CD8-positive, alpha-beta memory T cell (primary cell): ENCODE results near the gene RMI1. TPM values are rescaled to one million over a fixed set of nuclear protein-coding genes. Genes with fewer than 3 reads are reported as not detected.
"Not testable (repeated sequence)": the region's sequence is repeated elsewhere in the genome, so short reads cannot be mapped to it uniquely, and the experiment has no call there.

ENCODE experiments used
- CTCF ChIA-PET: fragments of 350-600 bp; sonication (Branson Sonifier 250); formaldehyde crosslinking; loops from one replicate; lab custom pipeline; 2021; ENCODE audit warnings: antibody characterized with exemption; lab: Charles Lee
- POLR2A ChIA-PET: fragments of 350-600 bp; sonication (Branson Sonifier 250); formaldehyde crosslinking; loops from one replicate; lab custom pipeline; 2021; ENCODE audit warnings: antibody characterized with exemption; lab: Charles Lee
- DNase-seq, 5 donors: peaks; one replicate each; pipeline versions ENCODE4 v3.0.0 to v3.0.0-alpha.2; 2020 to 2022; ENCODE audit warnings: mixed read lengths in 1 of 5
- H3K27ac ChIP-seq: one replicate; pipeline ENCODE4 v1.7.0; 2013; ENCODE audit warnings: low read depth, mild to moderate bottlenecking, low read length, moderate library complexity
- H3K27me3 ChIP-seq: 2 replicates; pipeline ENCODE4 v1.7.0; 2013; ENCODE audit warnings: low read length, mild to moderate bottlenecking; ENCODE audit not compliant: insufficient read depth, poor library complexity, severe bottlenecking
- H3K36me3 ChIP-seq: 2 replicates; pipeline ENCODE4 v1.7.0; 2013; ENCODE audit warnings: mild to moderate bottlenecking, low read length, moderate library complexity; ENCODE audit not compliant: insufficient read depth
- H3K4me1 ChIP-seq: 2 replicates; pipeline ENCODE4 v1.7.0; 2013; ENCODE audit warnings: mild to moderate bottlenecking, low read length, moderate library complexity; ENCODE audit not compliant: insufficient read depth
- H3K4me3 ChIP-seq: 2 replicates; pipeline ENCODE4 v1.7.0; 2013; ENCODE audit warnings: mild to moderate bottlenecking, low read length
- H3K9me3 ChIP-seq: 2 replicates; pipeline ENCODE4 v1.7.0; 2013; ENCODE audit warnings: mild to moderate bottlenecking, low read length
- H3K27ac Mint-ChIP-seq, 8 donors: one replicate each; pipeline ENCODE4 v1.8.0; 2020 to 2021; ENCODE audit warnings: mixed read lengths in 8 of 8, mild to moderate bottlenecking in 6 of 8, inconsistent platforms in 3 of 8, moderate library complexity in 3 of 8
- H3K27me3 Mint-ChIP-seq, 2 donors: one replicate each; pipeline ENCODE4 v1.8.0; 2020 to 2021; ENCODE audit warnings: mixed read lengths in 2 of 2, mild to moderate bottlenecking in 1 of 2, moderate library complexity in 1 of 2
- H3K36me3 Mint-ChIP-seq, 3 donors: one replicate each; pipeline ENCODE4 v1.8.0; 2020 to 2021; ENCODE audit warnings: mixed read lengths in 3 of 3, inconsistent platforms in 1 of 3, mild to moderate bottlenecking in 1 of 3
- H3K4me1 Mint-ChIP-seq, 3 donors: one replicate each; pipeline ENCODE4 v1.8.0; 2020 to 2021; ENCODE audit warnings: mixed read lengths in 3 of 3, inconsistent platforms in 1 of 3, mild to moderate bottlenecking in 1 of 3
- H3K4me3 Mint-ChIP-seq, 7 donors: one replicate each; pipeline ENCODE4 v1.8.0; 2020 to 2021; ENCODE audit warnings: mixed read lengths in 7 of 7, mild to moderate bottlenecking in 6 of 7, moderate library complexity in 4 of 7, inconsistent platforms in 2 of 7
- H3K9me3 Mint-ChIP-seq, 5 donors: one replicate each; pipeline ENCODE4 v1.8.0; 2020 to 2022; ENCODE audit warnings: mixed read lengths in 5 of 5, mild to moderate bottlenecking in 3 of 5, moderate library complexity in 2 of 5, inconsistent platforms in 1 of 5
- polyA plus RNA-seq: library from polyadenylated mRNA; unstranded; fragments of 300-500 nt; fragmentation: Illumina TruSeq; gene quantifications from one replicate; pipeline ENCODE4 v1.2.3, GENCODE V29; 2021
- total RNA-seq, 2 experiments: library from RNA; stranded (reverse); gene quantifications; one replicate each; pipeline ENCODE4 v1.2.3, GENCODE V29; 2021

The RMI1 gene
- total and polyA plus RNA-seq, 3 experiments from 2014 or later: 5.9 to 29.3 (median 29.0) TPM

DNA sequence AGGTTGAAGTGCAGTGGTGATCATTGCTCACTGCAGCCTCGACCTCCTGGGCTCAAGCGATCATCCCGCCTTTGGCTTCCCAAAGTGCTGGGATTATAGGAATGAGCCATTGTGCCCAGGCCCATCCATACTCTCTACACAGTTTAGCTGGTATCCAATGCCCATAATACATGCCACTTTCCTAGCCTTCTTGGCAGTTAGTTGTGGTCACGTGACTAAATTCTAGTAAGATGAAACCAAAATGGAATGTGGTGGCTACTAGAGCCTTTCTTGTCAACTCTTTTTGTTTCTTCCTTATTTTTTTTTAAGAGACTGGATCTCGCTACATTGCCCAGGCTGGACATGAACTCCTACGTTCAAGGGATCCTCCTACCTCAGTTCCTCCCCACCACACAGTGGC is 44.1 kb upstream of the RMI1 start:
- POLR2A ChIA-PET: no interaction called here
- Histone ChIP-seq H3K36me3 (no peaks in the 10 kb centered on the region), H3K4me1 (no peaks in the 10 kb centered on the region), H3K27ac (no peak overlapping the region), H3K4me3 (no peak overlapping the region), H3K9me3 (no peaks in the 10 kb centered on the region), H3K27me3 (no peaks in the 10 kb centered on the region)
- Mint-ChIP-seq H3K36me3 (peaks cover 0 to 28% (median 6%) of the 10 kb centered on the region in 3 donors), H3K9me3 (no peaks in the 10 kb centered on the region), H3K4me1 (peaks cover 0 to 6% (median 0%) of the 10 kb centered on the region in 3 donors), H3K27ac (peak overlapping the region in 1 of 8 donors; percentile 65), H3K4me3 (no peak overlapping the region), H3K27me3 (no peaks in the 10 kb centered on the region)
- DNase-seq: no peak
- CTCF ChIA-PET: interaction anchor here (2.1 to 3.1 kb wide), 3 partner anchors 10 to 324 kb away, joined by 6 to 25 read pairs (median 16); no protein-coding TSS in a partner anchor

DNA sequence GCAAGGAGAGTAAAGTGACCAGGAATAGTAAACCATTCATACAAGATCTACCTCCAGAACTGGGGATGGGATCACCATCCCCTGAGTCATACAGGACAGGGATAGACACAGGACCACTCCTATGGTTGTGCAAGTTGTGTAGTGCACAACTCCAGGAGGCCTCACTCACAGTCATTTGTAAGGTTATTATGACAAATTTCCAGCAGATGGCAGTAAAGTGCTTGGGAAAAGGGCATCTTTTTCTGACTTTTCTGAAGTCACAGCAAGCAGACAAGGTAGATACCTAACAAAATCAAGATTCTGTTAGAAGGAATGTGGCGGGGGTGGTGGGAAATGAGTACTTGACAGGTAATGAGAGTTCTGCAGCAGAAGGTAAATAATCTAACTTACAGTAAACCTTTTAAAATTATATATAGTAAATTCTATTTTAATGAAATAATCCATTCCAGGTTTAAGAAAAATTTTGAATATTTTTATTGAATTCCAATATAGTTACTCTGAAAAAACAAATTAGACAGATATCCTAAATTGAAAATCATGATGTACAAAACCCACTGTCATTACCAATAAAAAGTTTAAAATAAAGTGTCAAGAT is 42.6 kb upstream of the RMI1 start:
- Histone ChIP-seq H3K4me1 (no peaks in the 10 kb centered on the region), H3K4me3 (no peak overlapping the region), H3K27me3 (no peaks in the 10 kb centered on the region), H3K27ac (no peak overlapping the region), H3K36me3 (no peaks in the 10 kb centered on the region), H3K9me3 (no peaks in the 10 kb centered on the region)
- Mint-ChIP-seq H3K36me3 (peaks cover 0 to 42% (median 8%) of the 10 kb centered on the region in 3 donors), H3K27ac (no peak overlapping the region), H3K4me3 (no peak overlapping the region), H3K27me3 (no peaks in the 10 kb centered on the region), H3K4me1 (peaks cover 0 to 2% (median 0%) of the 10 kb centered on the region in 3 donors), H3K9me3 (no peaks in the 10 kb centered on the region)
- CTCF ChIA-PET: interaction anchor here (0.8 to 3.1 kb wide), 7 partner anchors 8 to 377 kb away, joined by 4 to 25 read pairs (median 6); no protein-coding TSS in a partner anchor
- peak in 2 of 5 donors; percentile 54 to 56 for DNase-seq
- POLR2A ChIA-PET: no interaction called here

DNA sequence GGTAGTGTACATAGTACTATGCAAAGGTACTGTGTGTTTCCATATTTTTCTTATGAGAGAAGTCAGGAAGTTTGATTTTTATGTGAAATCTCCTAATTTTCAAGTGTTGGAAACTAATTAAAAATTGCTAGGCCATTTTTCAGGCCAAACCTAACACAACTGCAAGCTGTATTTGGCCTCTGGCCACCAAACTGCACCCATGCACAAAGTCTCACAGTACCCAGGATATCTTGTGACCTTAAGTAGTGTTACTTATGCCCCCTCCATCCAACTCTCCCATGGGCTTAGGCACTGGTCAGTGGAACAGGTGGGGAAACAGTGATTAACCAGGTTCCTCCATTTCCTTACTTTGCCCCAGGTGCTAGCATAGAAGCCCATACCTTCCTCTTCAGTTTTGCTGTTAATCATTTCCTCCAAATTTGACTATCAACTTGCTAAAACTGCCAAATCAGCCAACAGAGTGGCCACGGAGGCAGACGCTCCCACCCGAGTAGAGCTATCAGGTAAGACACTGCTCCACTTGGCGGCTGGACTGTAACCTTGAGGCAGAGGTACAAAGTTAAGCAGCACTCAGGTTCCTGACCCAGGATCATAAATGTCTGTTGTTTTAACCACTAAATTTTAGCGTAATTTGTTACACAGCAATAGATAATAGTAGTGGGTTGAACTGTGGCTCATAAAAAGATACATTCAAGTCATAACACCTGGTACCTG is 39.9 kb upstream of the RMI1 start:
- H3K4me3 Mint-ChIP-seq: no peak overlapping the region
- Histone ChIP-seq H3K9me3 (no peaks in the 10 kb centered on the region), H3K4me3 (no peak overlapping the region), H3K27ac (no peak overlapping the region), H3K4me1 (no peaks in the 10 kb centered on the region), H3K36me3 (no peaks in the 10 kb centered on the region), H3K27me3 (no peaks in the 10 kb centered on the region)
- peaks cover 0 to 55% (median 16%) of the 10 kb centered on the region in 3 donors for H3K36me3 Mint-ChIP-seq
- H3K4me1 Mint-ChIP-seq: peaks cover 0 to 2% (median 0%) of the 10 kb centered on the region in 3 donors
- H3K9me3 Mint-ChIP-seq: no peaks in the 10 kb centered on the region
- no peak for DNase-seq
- H3K27me3 Mint-ChIP-seq: no peaks in the 10 kb centered on the region
- peak overlapping the region in 1 of 8 donors; percentile 63 for H3K27ac Mint-ChIP-seq
- ChIA-PET CTCF (interaction anchor here (1.5 to 2.4 kb wide), 3 partner anchors 19 to 320 kb away, joined by 3 to 9 read pairs (median 6); partner anchors contain the start of gene KIF27), POLR2A (no interaction called here)

DNA sequence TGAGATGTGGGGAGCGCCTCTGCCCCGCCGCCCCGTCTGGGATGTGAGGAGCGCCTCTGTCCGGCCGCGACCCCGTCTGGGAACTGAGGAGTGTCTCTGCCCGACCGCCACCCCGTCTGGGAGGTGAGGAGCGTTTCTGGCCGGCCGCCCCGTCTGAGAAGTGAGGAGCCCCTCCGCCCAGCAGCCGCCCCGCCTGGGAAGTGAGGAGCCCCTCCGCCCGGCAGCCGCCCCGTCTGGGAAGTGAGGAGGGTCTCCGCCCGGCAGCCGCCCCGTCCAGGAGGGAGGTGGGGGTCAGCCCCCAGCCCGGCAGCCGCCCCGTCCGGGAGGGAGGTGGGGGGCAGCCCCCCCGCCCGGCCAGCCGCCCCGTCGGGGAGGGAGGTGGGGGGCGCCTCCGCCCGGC is 32.5 kb upstream of the RMI1 start:
- H3K36me3 Mint-ChIP-seq: peaks cover 4 to 27% (median 8%) of the 10 kb centered on the region in 3 donors
- H3K9me3 ChIP-seq, H3K4me3 Mint-ChIP-seq, H3K4me1 ChIP-seq, H3K36me3 ChIP-seq, H3K27ac ChIP-seq, H3K9me3 Mint-ChIP-seq, H3K27me3 ChIP-seq, H3K4me3 ChIP-seq, H3K4me1 Mint-ChIP-seq, CTCF ChIA-PET, H3K27me3 Mint-ChIP-seq, DNase-seq, H3K27ac Mint-ChIP-seq, POLR2A ChIA-PET: not testable (repeated sequence)

DNA sequence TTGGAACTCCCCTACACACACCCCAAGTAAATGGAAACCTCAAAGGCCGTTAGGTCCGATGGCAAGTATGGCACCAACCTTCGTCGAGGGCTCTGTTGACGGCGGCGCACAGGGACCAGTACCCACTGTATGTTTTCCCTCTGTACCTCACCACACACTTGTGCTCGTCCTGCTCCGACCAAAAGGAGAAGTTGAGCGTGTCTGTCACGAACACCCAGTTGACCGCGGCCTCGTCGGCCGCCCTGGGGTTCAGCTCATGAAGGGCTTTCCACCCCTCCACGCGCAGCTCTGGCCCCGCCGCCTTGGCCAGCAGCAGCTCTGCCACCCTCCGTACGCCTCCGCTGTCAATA is 24.5 kb upstream of the RMI1 start:
- Mint-ChIP-seq H3K4me3 (peak overlapping the region; percentile 97 to 99 (median 98)), H3K27me3 (no peaks in the 10 kb centered on the region), H3K4me1 (peaks cover 15 to 25% (median 20%) of the 10 kb centered on the region in 3 donors), H3K36me3 (peaks cover 0 to 12% (median 3%) of the 10 kb centered on the region in 3 donors), H3K27ac (peak overlapping the region; percentile 86 to 98 (median 95)), H3K9me3 (no peaks in the 10 kb centered on the region)
- Histone ChIP-seq H3K27me3 (no peaks in the 10 kb centered on the region), H3K9me3 (no peaks in the 10 kb centered on the region), H3K4me1 (peaks cover 12% of the 10 kb centered on the region), H3K36me3 (no peaks in the 10 kb centered on the region), H3K27ac (peak overlapping the region; percentile 73), H3K4me3 (peak overlapping the region; percentile 75)
- ChIA-PET POLR2A (interaction anchor here (0.6 to 1.4 kb wide), 4 partner anchors 13 to 249 kb away, joined by 3 to 8 read pairs (median 3); partner anchors contain the start of genes HNRNPK, RMI1 and UBQLN1), CTCF (no interaction called here)
- peak in 1 of 5 donors; percentile 6 for DNase-seq

DNA sequence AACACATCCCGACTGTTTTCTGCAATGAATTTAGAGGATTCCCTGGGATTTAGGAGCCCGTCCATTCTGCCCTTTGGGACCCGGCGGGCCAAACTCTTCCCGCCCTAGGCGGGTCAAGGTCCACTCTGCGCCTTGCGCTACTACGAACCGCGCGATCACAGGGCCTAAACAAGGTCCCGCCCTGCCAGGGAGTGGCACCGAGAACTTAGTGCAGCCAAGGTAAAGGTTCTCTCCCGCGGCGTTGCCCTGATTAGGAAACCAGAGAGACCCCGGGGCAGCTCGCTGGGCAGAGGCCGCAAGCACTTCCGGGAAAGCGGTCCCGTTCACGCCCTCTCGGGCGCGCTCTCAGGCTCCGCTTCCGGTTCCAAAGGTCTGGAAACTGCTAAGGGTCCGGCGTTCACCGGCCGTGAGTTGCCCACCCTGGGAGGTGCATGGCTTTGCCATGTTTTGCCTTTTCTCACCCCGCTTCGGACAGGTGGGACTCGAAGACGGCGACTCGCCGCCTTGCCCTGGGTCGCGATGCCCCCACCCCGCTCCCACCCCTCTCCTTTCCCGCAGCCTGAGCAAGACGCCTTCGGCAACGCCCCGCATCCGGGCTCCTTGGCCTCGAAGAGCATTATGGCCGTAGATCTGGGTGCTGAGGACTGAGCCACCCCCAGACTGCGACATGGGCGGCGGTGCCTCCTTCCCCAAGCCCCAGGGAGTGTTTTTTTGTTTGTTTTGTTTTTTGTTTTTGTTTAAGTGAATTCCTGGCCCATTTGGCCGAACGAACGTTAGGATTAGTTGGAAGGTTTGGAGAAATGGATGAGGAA is 24.0 kb upstream of the RMI1 start:
- H3K4me3 ChIP-seq: peak overlapping the region; percentile 75
- CTCF ChIA-PET: no interaction called here
- peaks cover 15 to 25% (median 20%) of the 10 kb centered on the region in 3 donors for H3K4me1 Mint-ChIP-seq

DNA sequence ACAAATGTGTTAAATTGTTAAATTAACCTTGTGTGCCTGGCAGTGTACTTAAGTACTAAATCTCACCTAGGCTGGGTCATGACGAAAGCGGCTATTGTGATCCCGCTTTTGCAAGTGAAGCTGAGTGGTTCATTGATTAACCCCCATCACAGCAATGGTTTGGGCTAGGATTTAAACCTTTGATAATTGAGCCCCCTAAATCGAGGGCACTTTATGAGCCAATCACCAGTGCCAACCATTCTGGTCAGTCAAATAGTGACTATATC is 23.4 kb upstream of the RMI1 start:
- Mint-ChIP-seq H3K4me1 (peaks cover 15 to 25% (median 20%) of the 10 kb centered on the region in 3 donors), H3K27me3 (no peaks in the 10 kb centered on the region), H3K4me3 (peak overlapping the region; percentile 97 to 99 (median 98)), H3K27ac (peak overlapping the region; percentile 86 to 98 (median 94)), H3K36me3 (peaks cover 0 to 11% (median 3%) of the 10 kb centered on the region in 3 donors), H3K9me3 (no peaks in the 10 kb centered on the region)
- POLR2A ChIA-PET: interaction anchor here (1.2 kb wide), 2 partner anchors 24 to 249 kb away, joined by 3 read pairs; partner anchors contain the start of genes RMI1 and UBQLN1
- Histone ChIP-seq H3K4me3 (peak overlapping the region; percentile 75), H3K4me1 (peaks cover 12% of the 10 kb centered on the region), H3K27ac (peak overlapping the region; percentile 73), H3K36me3 (no peaks in the 10 kb centered on the region), H3K9me3 (no peaks in the 10 kb centered on the region), H3K27me3 (no peaks in the 10 kb centered on the region)
- no peak for DNase-seq
- CTCF ChIA-PET: no interaction called here

More for the DNA sequence above, 24.0 kb upstream of the RMI1 start:
- Histone ChIP-seq H3K4me1 (peaks cover 12% of the 10 kb centered on the region), H3K9me3 (no peaks in the 10 kb centered on the region), H3K27me3 (no peaks in the 10 kb centered on the region), H3K36me3 (no peaks in the 10 kb centered on the region), H3K27ac (peak overlapping the region; percentile 73)
- Mint-ChIP-seq H3K9me3 (no peaks in the 10 kb centered on the region), H3K4me3 (peak overlapping the region; percentile 97 to 99 (median 98)), H3K27ac (peak overlapping the region; percentile 86 to 98 (median 95)), H3K36me3 (peaks cover 0 to 11% (median 3%) of the 10 kb centered on the region in 3 donors), H3K27me3 (no peaks in the 10 kb centered on the region)
- POLR2A ChIA-PET: interaction anchor here (0.6 to 1.4 kb wide), 5 partner anchors 13 to 249 kb away, joined by 3 to 8 read pairs (median 3); partner anchors contain the start of genes HNRNPK, RMI1 and UBQLN1
- DNase-seq: peak; percentile 50 to 76 (median 59)
